ENCODE measurements around the gene ST3GAL3. TPM values are rescaled to one million over a fixed set of nuclear protein-coding genes. Genes with fewer than 3 reads are reported as not detected.

Gene ST3GAL3
- total RNA-seq, 1 donor from 2014 or later, result 13.6 TPM

DNA sequence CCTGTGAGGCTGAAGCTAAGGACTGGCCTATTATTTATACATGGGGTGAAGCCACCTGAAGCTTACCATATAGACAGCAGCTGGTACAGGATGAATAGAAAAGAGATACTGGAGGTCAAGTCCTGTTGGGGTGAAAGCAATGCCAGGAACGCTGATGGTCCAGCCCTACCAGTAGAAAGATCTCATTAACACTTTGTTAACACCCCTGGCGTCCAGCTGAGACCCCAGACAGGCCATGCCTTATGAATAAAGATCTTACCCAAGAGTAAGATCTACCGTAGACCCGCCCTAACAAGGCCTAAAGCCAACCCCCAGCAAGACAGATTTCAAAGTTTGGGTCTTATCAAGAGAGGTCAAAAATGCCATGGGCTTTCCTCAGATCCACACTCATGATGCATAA, 34.7 kb downstream of the ST3GAL3 start:
- Histone ChIP-seq H3K4me3 (no peak overlapping the region), H3K27me3 (no peaks in the 10 kb centered on the region), H2AFZ (replicated peaks) (no peak overlapping the region), H3K4me1 (no peaks in the 10 kb centered on the region), H3K36me3 (peaks cover 6% of the 10 kb centered on the region), H4K20me1 (ENCODE audit: low read depth) (peaks cover under 1% of the 10 kb centered on the region), H3K27ac (no peak overlapping the region), H3F3A (ENCODE audit: low read depth) (no peaks in the 10 kb centered on the region), H3K9ac (no peak overlapping the region), H3K9me3 (ENCODE audit: low read depth) (no peaks in the 10 kb centered on the region), H3K79me2 (ENCODE audit: low read depth) (no peaks in the 10 kb centered on the region), H3K4me2 (no peak overlapping the region)
- Mint-ChIP-seq H3K4me3 (no peak overlapping the region), H3K27me3 (ENCODE audit: insufficient read depth, low read depth) (peaks cover 2% of the 10 kb centered on the region), H3K36me3 (peaks cover 14% of the 10 kb centered on the region), H3K27ac (no peak overlapping the region), H3K9me3 (no peaks in the 10 kb centered on the region), H3K4me1 (no peaks in the 10 kb centered on the region)
- no peak for TF ChIP-seq EZH2phosphoT487 (IDR thresholded peaks at IDR 0.05)
- TF ChIP-seq, protein P1, sequence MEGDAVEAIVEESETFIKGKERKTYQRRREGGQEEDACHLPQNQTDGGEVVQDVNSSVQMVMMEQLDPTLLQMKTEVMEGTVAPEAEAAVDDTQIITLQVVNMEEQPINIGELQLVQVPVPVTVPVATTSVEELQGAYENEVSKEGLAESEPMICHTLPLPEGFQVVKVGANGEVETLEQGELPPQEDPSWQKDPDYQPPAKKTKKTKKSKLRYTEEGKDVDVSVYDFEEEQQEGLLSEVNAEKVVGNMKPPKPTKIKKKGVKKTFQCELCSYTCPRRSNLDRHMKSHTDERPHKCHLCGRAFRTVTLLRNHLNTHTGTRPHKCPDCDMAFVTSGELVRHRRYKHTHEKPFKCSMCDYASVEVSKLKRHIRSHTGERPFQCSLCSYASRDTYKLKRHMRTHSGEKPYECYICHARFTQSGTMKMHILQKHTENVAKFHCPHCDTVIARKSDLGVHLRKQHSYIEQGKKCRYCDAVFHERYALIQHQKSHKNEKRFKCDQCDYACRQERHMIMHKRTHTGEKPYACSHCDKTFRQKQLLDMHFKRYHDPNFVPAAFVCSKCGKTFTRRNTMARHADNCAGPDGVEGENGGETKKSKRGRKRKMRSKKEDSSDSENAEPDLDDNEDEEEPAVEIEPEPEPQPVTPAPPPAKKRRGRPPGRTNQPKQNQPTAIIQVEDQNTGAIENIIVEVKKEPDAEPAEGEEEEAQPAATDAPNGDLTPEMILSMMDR (IDR thresholded peaks at IDR 0.05), result no peak
- no peak for TF ChIP-seq EZH2 (IDR thresholded peaks at IDR 0.05)
- no peak for DNase-seq (ENCODE audit: low spot score)

DNA sequence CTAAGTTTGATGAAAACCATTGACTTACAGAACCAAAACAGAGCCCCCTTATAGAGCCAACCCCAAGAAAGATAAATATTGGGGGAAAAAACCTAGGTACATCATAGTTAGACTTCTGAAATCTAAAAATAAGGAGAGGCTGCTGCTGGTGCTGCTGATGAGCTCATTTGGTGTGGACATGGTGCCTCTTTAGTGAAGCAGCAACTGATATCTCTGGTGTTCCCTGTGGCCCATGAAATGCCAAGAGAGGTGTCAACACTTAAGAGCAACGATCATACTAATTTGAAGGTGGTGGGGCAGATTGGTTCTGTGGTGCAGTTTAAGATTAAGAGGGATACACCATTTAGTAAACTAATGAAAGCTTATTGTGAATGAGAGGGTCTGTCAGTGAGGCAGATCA, 35.9 kb downstream of the ST3GAL3 start:
- H3K36me3 Mint-ChIP-seq, result peaks cover 14% of the 10 kb centered on the region
- no peaks in the 10 kb centered on the region for H3K9me3 ChIP-seq (ENCODE audit: low read depth)
- no peak for DNase-seq (ENCODE audit: low spot score)
- peaks cover 6% of the 10 kb centered on the region for H3K36me3 ChIP-seq
- no peak overlapping the region for H3K27ac ChIP-seq
- no peaks in the 10 kb centered on the region for H3K9me3 Mint-ChIP-seq
- H3K4me3 Mint-ChIP-seq, result no peak overlapping the region
- H3K4me1 ChIP-seq, result no peaks in the 10 kb centered on the region
- no peak overlapping the region for H2AFZ ChIP-seq (replicated peaks)
- H3K27me3 ChIP-seq, result no peaks in the 10 kb centered on the region
- H4K20me1 ChIP-seq (ENCODE audit: low read depth), result no peaks in the 10 kb centered on the region
- no peak overlapping the region for H3K9ac ChIP-seq
- H3K27ac Mint-ChIP-seq, result no peak overlapping the region
- H3K4me2 ChIP-seq, result no peak overlapping the region
- no peaks in the 10 kb centered on the region for H3K4me1 Mint-ChIP-seq
- H3K79me2 ChIP-seq (ENCODE audit: low read depth), result no peaks in the 10 kb centered on the region
- H3K4me3 ChIP-seq, result no peak overlapping the region
- H3F3A ChIP-seq (ENCODE audit: low read depth), result no peaks in the 10 kb centered on the region
- TF ChIP-seq, protein P1 (IDR thresholded peaks at IDR 0.05), result no peak
- H3K27me3 Mint-ChIP-seq (ENCODE audit: insufficient read depth, low read depth), result peaks cover 2% of the 10 kb centered on the region

- Mint-ChIP-seq H3K4me1 (no peaks in the 10 kb centered on the region), H3K36me3 (peaks cover 18% of the 10 kb centered on the region), H3K4me3 (no peak overlapping the region), H3K9me3 (no peaks in the 10 kb centered on the region), H3K27ac (no peak overlapping the region), H3K27me3 (ENCODE audit: insufficient read depth, low read depth) (peaks cover 2% of the 10 kb centered on the region)
- no peak overlapping the region for H3K4me3 ChIP-seq
- H3K9ac ChIP-seq, result no peak overlapping the region
- H3K9me3 ChIP-seq (ENCODE audit: low read depth), result no peaks in the 10 kb centered on the region
- H3K79me2 ChIP-seq (ENCODE audit: low read depth), result no peaks in the 10 kb centered on the region
- no peak overlapping the region for H2AFZ ChIP-seq (replicated peaks)
- H4K20me1 ChIP-seq (ENCODE audit: low read depth), result no peaks in the 10 kb centered on the region
- no peaks in the 10 kb centered on the region for H3K27me3 ChIP-seq
- H3K36me3 ChIP-seq, result no peaks in the 10 kb centered on the region
- no peak for TF ChIP-seq EZH2phosphoT487 (IDR thresholded peaks at IDR 0.05)
- TF ChIP-seq EZH2 (IDR thresholded peaks at IDR 0.05), result no peak
- TF ChIP-seq, protein P1 (IDR thresholded peaks at IDR 0.05), result no peak
- DNase-seq (ENCODE audit: low spot score), result no peak
- no peaks in the 10 kb centered on the region for H3F3A ChIP-seq (ENCODE audit: low read depth)
- no peak overlapping the region for H3K27ac ChIP-seq
- H3K4me2 ChIP-seq, result no peak overlapping the region
- no peaks in the 10 kb centered on the region for H3K4me1 ChIP-seq
These were observed 40.4 kb downstream of the ST3GAL3 start for GRCh38 chr1:43747736-43748135.

DNA sequence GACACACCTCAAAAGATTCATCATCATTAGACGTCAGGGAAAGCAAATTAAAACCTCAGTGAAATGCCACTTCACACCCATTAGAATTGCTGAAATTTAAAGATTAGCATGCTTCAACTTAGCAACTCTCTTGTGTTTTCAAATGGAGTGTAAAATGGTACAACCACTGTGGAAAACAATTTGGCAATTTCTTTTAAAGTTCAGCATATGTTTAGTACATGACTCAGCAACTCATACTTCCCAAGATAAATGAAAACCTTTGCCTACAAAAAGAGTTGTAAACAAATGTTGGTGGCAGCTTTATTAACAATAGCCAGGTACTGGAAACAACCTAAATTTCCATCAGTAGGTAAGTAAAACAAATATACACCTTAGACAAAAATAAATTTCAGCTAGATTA, 42.7 kb downstream of the ST3GAL3 start:
- no peak for TF ChIP-seq EZH2phosphoT487 (IDR thresholded peaks at IDR 0.05)
- Histone ChIP-seq H3K27me3 (no peaks in the 10 kb centered on the region), H3K4me3 (no peak overlapping the region), H3K9ac (no peak overlapping the region), H2AFZ (replicated peaks) (no peak overlapping the region), H3K27ac (no peak overlapping the region), H3K4me2 (no peak overlapping the region), H3F3A (ENCODE audit: low read depth) (no peaks in the 10 kb centered on the region), H3K4me1 (no peaks in the 10 kb centered on the region), H3K36me3 (no peaks in the 10 kb centered on the region), H3K79me2 (ENCODE audit: low read depth) (no peaks in the 10 kb centered on the region), H3K9me3 (ENCODE audit: low read depth) (no peaks in the 10 kb centered on the region), H4K20me1 (ENCODE audit: low read depth) (no peaks in the 10 kb centered on the region)
- Mint-ChIP-seq H3K27ac (no peak overlapping the region), H3K4me1 (no peaks in the 10 kb centered on the region), H3K36me3 (peaks cover 16% of the 10 kb centered on the region), H3K4me3 (no peak overlapping the region), H3K9me3 (no peaks in the 10 kb centered on the region), H3K27me3 (ENCODE audit: insufficient read depth, low read depth) (no peaks in the 10 kb centered on the region)
- DNase-seq (ENCODE audit: low spot score), result no peak
